SK-N-SH treated with all-trans-retinoic acid at 6 μM for 48 hours (cell line): ENCODE measurements around the gene C1D.
"Not testable (repeated sequence)": the region's sequence is repeated elsewhere in the genome, so short reads cannot be mapped to it uniquely, and the experiment has no call there.

ENCODE experiments used
- ARNTL ChIP-seq: fragments of 450-650 bp; formaldehyde crosslinking; IDR thresholded peaks from 2 replicates; pipeline ENCODE4 v1.5.0; 2020; ENCODE audit warnings: low read depth, mild to moderate bottlenecking, moderate library complexity, borderline replicate concordance
- CREB5 ChIP-seq: fragments of 250-450 bp; sonication (Bioruptor Pico); IDR thresholded peaks from 2 replicates; pipeline ENCODE4 v1.5.1; 2020; ENCODE audit warnings: low read depth, mild to moderate bottlenecking, moderate library complexity
- CSDC2 ChIP-seq: fragments of 250-450 bp; sonication (Bioruptor Pico); IDR thresholded peaks from 2 replicates; pipeline ENCODE4 v1.5.0; 2020; ENCODE audit warnings: mild to moderate bottlenecking, moderate library complexity
- CSRNP3 ChIP-seq: fragments of 250-450 bp; sonication (Bioruptor Pico); IDR thresholded peaks from 2 replicates; pipeline ENCODE4 v1.5.1; 2021; ENCODE audit warnings: mild to moderate bottlenecking, moderate library complexity
- OSR1 ChIP-seq: fragments of 250-450 bp; sonication (Bioruptor Pico); IDR thresholded peaks from 2 replicates; pipeline ENCODE4 v1.8.0; 2022; ENCODE audit warnings: moderate library complexity, mild to moderate bottlenecking, inconsistent platforms
- PPARA ChIP-seq: fragments of 250-450 bp; sonication (Bioruptor Pico); IDR thresholded peaks from 2 replicates; pipeline ENCODE4 v1.5.0; 2020; ENCODE audit warnings: mild to moderate bottlenecking, borderline replicate concordance
- SNAI2 ChIP-seq: fragments of 250-450 bp; sonication (Bioruptor Pico); IDR thresholded peaks from 2 replicates; pipeline ENCODE4 v1.5.0; 2020; ENCODE audit warnings: mild to moderate bottlenecking, moderate library complexity
- TSHZ2 ChIP-seq: fragments of 250-450 bp; sonication (Bioruptor Pico); IDR thresholded peaks from 2 replicates; pipeline ENCODE4 v1.5.0; 2020; ENCODE audit warnings: mild to moderate bottlenecking, moderate library complexity
- ZNF70 ChIP-seq: fragments of 450-650 bp; formaldehyde crosslinking; IDR thresholded peaks from 2 replicates; pipeline ENCODE4 v1.5.0; 2020; ENCODE audit warnings: mild to moderate bottlenecking, moderate library complexity
- ZNF8 ChIP-seq: fragments of 450-650 bp; formaldehyde crosslinking; IDR thresholded peaks from 2 replicates; pipeline ENCODE4 v1.5.0; 2020; ENCODE audit warnings: mild to moderate bottlenecking, moderate library complexity

DNA sequence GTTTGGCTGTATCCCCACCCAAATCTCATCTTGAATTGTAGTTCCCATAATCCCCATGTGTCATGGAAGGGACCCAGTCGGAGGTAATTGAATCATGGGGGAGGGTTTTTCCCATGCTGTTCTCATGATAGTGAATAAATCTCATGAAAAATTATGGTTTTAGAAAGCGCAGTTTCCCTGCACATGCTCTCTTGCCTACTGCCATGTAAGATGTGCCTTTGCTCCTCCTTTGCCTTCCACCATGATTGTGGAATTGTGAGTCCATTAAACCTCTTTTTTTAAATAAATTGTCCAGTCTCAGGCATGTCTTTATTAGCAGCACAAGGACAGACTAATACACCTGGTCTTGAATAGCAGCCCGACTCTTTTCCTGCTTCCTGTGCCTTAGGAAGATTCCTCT lies 68.7 kb downstream of the C1D start:
- not testable (repeated sequence) for TF ChIP-seq PPARA, ZNF70, CSRNP3, TSHZ2, ZNF8, CSDC2, OSR1, CREB5, SNAI2, ARNTL (CRISPR knock-in tag)
